ENCODE data around the gene CYTH2.

Gene CYTH2

GRCh38 chr19:48469289-48469881 is at the start of gene CYTH2:
Gene CYTH2 (plus strand): TSS chr19:48469369. CDS start chr19:48469508, 139 bp downstream.
- peak; percentile 2 for TF ChIP-seq CTCF (IDR thresholded peaks at IDR 0.05)
- Histone ChIP-seq H3K36me3 (peaks cover 42% of the 10 kb centered on the region), H3K4me1 (ENCODE audit: control insufficient read depth in 1 of 2, insufficient read depth in 1 of 2, low read depth in 1 of 2, low read length in 1 of 2) (peaks cover 19 to 20% of the 10 kb centered on the region in 2 experiments), H3K27me3 (no peaks in the 10 kb centered on the region), H3K4me3 (ENCODE audit: low read depth in 1 of 2, low read length in 1 of 2) (peak within 1 kb of the TSS; percentile 77 to 98), H3K9me3 (no peaks in the 10 kb centered on the region), H3K27ac (peak within 1 kb of the TSS; percentile 94)

GRCh38 chr19:48421548-48421947 is 47.6 kb upstream of the CYTH2 start:
- H3K36me3 ChIP-seq = no peaks in the 10 kb centered on the region
- peaks cover 5 to 8% of the 10 kb centered on the region in 2 experiments for H3K4me1 ChIP-seq (ENCODE audit: control insufficient read depth in 1 of 2, insufficient read depth in 1 of 2, low read depth in 1 of 2, low read length in 1 of 2)
- no peak overlapping the region for H3K4me3 ChIP-seq (ENCODE audit: low read depth in 1 of 2, low read length in 1 of 2)
- peaks cover 12% of the 10 kb centered on the region for H3K27me3 ChIP-seq
- H3K9me3 ChIP-seq = no peaks in the 10 kb centered on the region
- no peak overlapping the region for H3K27ac ChIP-seq
- TF ChIP-seq CTCF (IDR thresholded peaks at IDR 0.05) = no peak

GRCh38 chr19:48424694-48425219 is 44.4 kb upstream of the CYTH2 start:
- H3K4me3 ChIP-seq (ENCODE audit: low read depth in 1 of 2, low read length in 1 of 2) = no peak overlapping the region
- H3K27me3 ChIP-seq = no peaks in the 10 kb centered on the region
- no peak for TF ChIP-seq CTCF (IDR thresholded peaks at IDR 0.05)
- H3K9me3 ChIP-seq = no peaks in the 10 kb centered on the region
- no peak overlapping the region for H3K27ac ChIP-seq
- peaks cover 5 to 8% of the 10 kb centered on the region in 2 experiments for H3K4me1 ChIP-seq (ENCODE audit: control insufficient read depth in 1 of 2, insufficient read depth in 1 of 2, low read depth in 1 of 2, low read length in 1 of 2)
- no peaks in the 10 kb centered on the region for H3K36me3 ChIP-seq

GRCh38 chr19:48428670-48429069 is 40.5 kb upstream of the CYTH2 start:
- no peak for TF ChIP-seq CTCF (IDR thresholded peaks at IDR 0.05)
- H3K36me3 ChIP-seq = no peaks in the 10 kb centered on the region
- H3K27me3 ChIP-seq = no peaks in the 10 kb centered on the region
- peaks cover 5 to 8% of the 10 kb centered on the region in 2 experiments for H3K4me1 ChIP-seq (ENCODE audit: control insufficient read depth in 1 of 2, insufficient read depth in 1 of 2, low read depth in 1 of 2, low read length in 1 of 2)
- H3K27ac ChIP-seq = no peak overlapping the region
- no peak overlapping the region for H3K4me3 ChIP-seq (ENCODE audit: low read depth in 1 of 2, low read length in 1 of 2)
- no peaks in the 10 kb centered on the region for H3K9me3 ChIP-seq

- H3K9me3 ChIP-seq = no peaks in the 10 kb centered on the region
- H3K27me3 ChIP-seq = peaks cover 16% of the 10 kb centered on the region
- no peak overlapping the region for H3K27ac ChIP-seq
- no peaks in the 10 kb centered on the region for H3K36me3 ChIP-seq
- no peak overlapping the region for H3K4me3 ChIP-seq (ENCODE audit: low read depth in 1 of 2, low read length in 1 of 2)
- no peaks in the 10 kb centered on the region for H3K4me1 ChIP-seq (ENCODE audit: control insufficient read depth in 1 of 2, insufficient read depth in 1 of 2, low read depth in 1 of 2, low read length in 1 of 2)
- no peak for TF ChIP-seq CTCF (IDR thresholded peaks at IDR 0.05)
Measured at GRCh38 chr19:48433337-48433736, 35.8 kb upstream of the CYTH2 start.
